ENCODE results near the gene KRTAP1-1.
"Not testable (repeated sequence)": the region's sequence is repeated elsewhere in the genome, so short reads cannot be mapped to it uniquely, and the experiment has no call there.

The KRTAP1-1 gene

GRCh38 chr17:41040783-41041571 is at the start of gene KRTAP1-1:
KRTAP1-1 (minus strand) TSS chr17:41041450; CDS start chr17:41041397, 53 bp downstream.
- not testable (repeated sequence) for DNase-seq

- not testable (repeated sequence) for DNase-seq
These were observed 47.6 kb upstream of the KRTAP1-1 start for GRCh38 chr17:41088760-41089352.

GRCh38 chr17:41084100-41084856 is 43.0 kb upstream of the KRTAP1-1 start, which contains the start of gene KRTAP4-7:
KRTAP4-7 (plus strand) TSS chr17:41084150; CDS start chr17:41084207, 57 bp downstream.
- DNase-seq: not testable (repeated sequence)

GRCh38 chr17:41083427-41083826 is 42.2 kb upstream of the KRTAP1-1 start:
- DNase-seq: not testable (repeated sequence)

GRCh38 chr17:41082626-41083025 is 41.4 kb upstream of the KRTAP1-1 start:
- no peak for DNase-seq

- DNase-seq: no peak
These were observed 35.5 kb upstream of the KRTAP1-1 start for GRCh38 chr17:41076788-41077187.

GRCh38 chr17:41073676-41074075 is 32.4 kb upstream of the KRTAP1-1 start:
- no peak for DNase-seq

GRCh38 chr17:41071606-41072360 is 30.5 kb upstream of the KRTAP1-1 start:
- no peak for DNase-seq

GRCh38 chr17:41069031-41069430 is 27.8 kb upstream of the KRTAP1-1 start:
- no peak for DNase-seq

GRCh38 chr17:41067281-41067680 is 26.0 kb upstream of the KRTAP1-1 start:
- DNase-seq: no peak

- no peak for DNase-seq
These were observed 24.8 kb upstream of the KRTAP1-1 start, which contains the start of gene KRTAP2-4 for GRCh38 chr17:41065829-41066624. KRTAP2-4 (minus strand) TSS chr17:41065879; CDS start chr17:41065845, 34 bp downstream.

GRCh38 chr17:41065016-41065689 is 23.9 kb upstream of the KRTAP1-1 start:
- DNase-seq: not testable (repeated sequence)

- no peak for DNase-seq
These were observed 23.1 kb upstream of the KRTAP1-1 start for GRCh38 chr17:41064301-41064700.

- no peak for DNase-seq
These were observed 22.2 kb upstream of the KRTAP1-1 start for GRCh38 chr17:41063449-41063848.

- no peak for DNase-seq
These were observed 20.7 kb upstream of the KRTAP1-1 start for GRCh38 chr17:41061964-41062363.

GRCh38 chr17:41060052-41060604 is 18.9 kb upstream of the KRTAP1-1 start, which contains the start of gene KRTAP2-3:
KRTAP2-3 (minus strand) TSS chr17:41060114; CDS start chr17:41060050, 64 bp downstream.
- DNase-seq: no peak

- not testable (repeated sequence) for DNase-seq
These were observed 18.2 kb upstream of the KRTAP1-1 start for GRCh38 chr17:41059276-41060051.

- DNase-seq: no peak
These were observed 17.5 kb upstream of the KRTAP1-1 start for GRCh38 chr17:41058741-41059140.

GRCh38 chr17:41057547-41057946 is 16.3 kb upstream of the KRTAP1-1 start:
- no peak for DNase-seq

- DNase-seq: not testable (repeated sequence)
These were observed 13.9 kb upstream of the KRTAP1-1 start, which contains the start of gene KRTAP2-2 for GRCh38 chr17:41055130-41055529. KRTAP2-2 (minus strand) TSS chr17:41055230; CDS start chr17:41055211, 19 bp downstream.
